Measurements from ENCODE around the gene TJAP1.

The TJAP1 gene, protein sequence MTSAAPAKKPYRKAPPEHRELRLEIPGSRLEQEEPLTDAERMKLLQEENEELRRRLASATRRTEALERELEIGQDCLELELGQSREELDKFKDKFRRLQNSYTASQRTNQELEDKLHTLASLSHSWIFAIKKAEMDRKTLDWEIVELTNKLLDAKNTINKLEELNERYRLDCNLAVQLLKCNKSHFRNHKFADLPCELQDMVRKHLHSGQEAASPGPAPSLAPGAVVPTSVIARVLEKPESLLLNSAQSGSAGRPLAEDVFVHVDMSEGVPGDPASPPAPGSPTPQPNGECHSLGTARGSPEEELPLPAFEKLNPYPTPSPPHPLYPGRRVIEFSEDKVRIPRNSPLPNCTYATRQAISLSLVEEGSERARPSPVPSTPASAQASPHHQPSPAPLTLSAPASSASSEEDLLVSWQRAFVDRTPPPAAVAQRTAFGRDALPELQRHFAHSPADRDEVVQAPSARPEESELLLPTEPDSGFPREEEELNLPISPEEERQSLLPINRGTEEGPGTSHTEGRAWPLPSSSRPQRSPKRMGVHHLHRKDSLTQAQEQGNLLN

DNA sequence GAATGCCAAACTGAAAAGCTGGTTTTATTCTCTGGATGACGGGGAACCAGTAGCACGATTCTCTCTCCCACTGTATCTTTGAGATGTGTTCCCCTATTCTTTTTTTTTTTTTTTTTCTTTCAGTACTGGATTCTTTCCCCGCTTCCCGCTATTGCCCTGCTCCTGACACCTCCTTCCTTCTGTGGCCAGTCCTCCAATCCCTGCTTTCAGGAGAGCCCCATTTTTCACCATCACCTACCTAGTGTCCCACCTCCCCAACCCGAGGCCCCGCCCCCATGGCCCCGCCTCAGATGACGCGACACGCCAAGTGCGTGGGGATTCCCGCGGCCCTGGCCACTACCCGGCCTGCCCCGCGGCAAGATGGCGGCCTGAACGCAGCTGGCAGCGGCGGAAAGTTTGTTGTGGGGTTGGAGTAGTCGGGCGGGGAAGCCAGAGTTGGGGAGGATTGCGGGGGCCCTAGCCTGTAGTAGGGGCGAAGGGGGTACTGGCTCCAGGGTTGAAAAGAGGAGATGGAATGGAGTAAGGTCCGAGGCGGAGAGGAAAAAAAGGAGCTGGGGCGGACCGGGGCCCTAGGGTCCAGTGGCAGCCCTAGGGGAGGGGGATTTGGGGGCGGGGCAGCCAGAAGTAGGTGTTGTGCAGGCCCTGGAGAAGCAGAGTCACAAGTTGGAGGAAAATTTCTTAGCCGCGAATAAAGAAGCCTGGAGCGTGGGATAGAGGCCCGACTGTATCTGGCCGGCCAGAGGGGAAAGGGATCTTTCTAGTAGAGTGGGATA is at the start of gene TJAP1:
Gene TJAP1 (plus strand): TSS at position 336 of the 773 bp plus-strand sequence. CDS start 21,432 bp downstream, outside the sequence.
- Histone ChIP-seq H3K27me3 (ENCODE audit: control insufficient read depth in 1 of 2, insufficient read depth in 2 of 2, low read length in 2 of 2) (no peaks in the 10 kb centered on the region), H3K4me1 (ENCODE audit: control insufficient read depth in 1 of 2, insufficient read depth in 2 of 2, low read length in 2 of 2) (peaks cover 25 to 29% of the 10 kb centered on the region in 2 donors), H3K4me3 (ENCODE audit: low read depth in 1 of 2, low read length in 2 of 2) (peak within 1 kb of the TSS; percentile 73 to 92), H3K36me3 (ENCODE audit: control insufficient read depth in 1 of 2, insufficient read depth in 2 of 2, low read length in 2 of 2) (no peaks in the 10 kb centered on the region), H3K27ac (ENCODE audit: low read depth, low read length) (no peak within 1 kb of the TSS), H3K9me3 (ENCODE audit: control insufficient read depth in 1 of 2, low read length in 2 of 2) (no peaks in the 10 kb centered on the region), H3K9ac (ENCODE audit: low read depth in 1 of 2, low read length in 2 of 2) (peak within 1 kb of the TSS; percentile 65 to 88)

DNA sequence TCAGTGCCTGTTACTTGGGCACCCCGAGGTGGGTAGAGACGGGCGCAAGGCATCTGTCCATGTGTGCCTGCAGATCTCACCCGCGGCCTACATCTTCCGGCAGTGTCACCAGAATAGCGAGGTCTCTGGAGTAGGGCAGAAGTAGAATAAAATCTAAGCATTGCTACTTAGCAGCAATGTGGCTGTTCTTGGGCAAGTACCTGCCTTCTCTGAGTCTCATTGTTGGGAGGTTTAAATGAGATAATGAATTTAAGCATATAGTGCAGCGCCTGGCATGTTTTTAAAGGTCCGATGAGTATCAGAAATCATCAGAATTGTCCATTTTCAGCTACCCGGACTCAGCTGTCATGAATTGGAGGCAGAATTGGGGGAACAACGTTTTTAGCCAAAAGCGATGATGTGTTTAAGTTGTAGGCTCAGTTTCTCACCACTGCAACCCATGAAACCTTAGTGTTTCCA is 49.2 kb upstream of the TJAP1 start:
- Histone ChIP-seq H3K4me1 (ENCODE audit: control insufficient read depth in 1 of 2, insufficient read depth in 2 of 2, low read length in 2 of 2) (peaks cover 11 to 20% of the 10 kb centered on the region in 2 donors), H3K4me3 (ENCODE audit: low read depth in 1 of 2, low read length in 2 of 2) (peak overlapping the region; percentile 90 to 93), H3K9me3 (ENCODE audit: control insufficient read depth in 1 of 2, low read length in 2 of 2) (no peaks in the 10 kb centered on the region), H3K36me3 (ENCODE audit: control insufficient read depth in 1 of 2, insufficient read depth in 2 of 2, low read length in 2 of 2) (peaks cover 9 to 15% of the 10 kb centered on the region in 2 donors), H3K27me3 (ENCODE audit: control insufficient read depth in 1 of 2, insufficient read depth in 2 of 2, low read length in 2 of 2) (no peaks in the 10 kb centered on the region), H3K27ac (ENCODE audit: low read depth, low read length) (peak overlapping the region; percentile 91), H3K9ac (ENCODE audit: low read depth in 1 of 2, low read length in 2 of 2) (peak overlapping the region; percentile 91 to 99)

DNA sequence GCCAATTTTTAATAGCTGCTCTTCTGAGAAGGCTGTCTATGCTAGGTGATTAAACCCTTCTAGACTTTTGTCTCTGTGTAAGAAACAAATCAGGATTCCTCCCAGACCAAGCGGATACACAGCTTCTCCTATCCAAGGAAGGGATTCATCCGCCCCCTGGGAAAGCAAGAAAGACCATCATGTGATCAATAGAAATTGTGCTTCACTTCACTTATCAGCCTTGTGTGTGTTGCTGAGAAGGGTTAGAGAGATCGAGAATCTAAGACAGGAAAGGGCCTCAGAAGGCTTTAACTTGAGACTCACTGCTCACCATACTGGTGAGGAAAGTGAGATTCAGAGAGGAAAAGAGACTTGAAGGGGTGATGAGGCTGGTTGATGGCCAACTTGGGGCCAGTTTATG is 48.5 kb upstream of the TJAP1 start:
- H3K4me1 ChIP-seq (ENCODE audit: control insufficient read depth in 1 of 2, insufficient read depth in 2 of 2, low read length in 2 of 2), result peaks cover 11 to 20% of the 10 kb centered on the region in 2 donors
- H3K36me3 ChIP-seq (ENCODE audit: control insufficient read depth in 1 of 2, insufficient read depth in 2 of 2, low read length in 2 of 2), result peaks cover 16 to 21% of the 10 kb centered on the region in 2 donors
- peak overlapping the region; percentile 90 to 93 for H3K4me3 ChIP-seq (ENCODE audit: low read depth in 1 of 2, low read length in 2 of 2)
- no peaks in the 10 kb centered on the region for H3K27me3 ChIP-seq (ENCODE audit: control insufficient read depth in 1 of 2, insufficient read depth in 2 of 2, low read length in 2 of 2)
- no peak overlapping the region for H3K27ac ChIP-seq (ENCODE audit: low read depth, low read length)
- no peaks in the 10 kb centered on the region for H3K9me3 ChIP-seq (ENCODE audit: control insufficient read depth in 1 of 2, low read length in 2 of 2)
- H3K9ac ChIP-seq (ENCODE audit: low read depth in 1 of 2, low read length in 2 of 2), result peak overlapping the region; percentile 91 to 99

DNA sequence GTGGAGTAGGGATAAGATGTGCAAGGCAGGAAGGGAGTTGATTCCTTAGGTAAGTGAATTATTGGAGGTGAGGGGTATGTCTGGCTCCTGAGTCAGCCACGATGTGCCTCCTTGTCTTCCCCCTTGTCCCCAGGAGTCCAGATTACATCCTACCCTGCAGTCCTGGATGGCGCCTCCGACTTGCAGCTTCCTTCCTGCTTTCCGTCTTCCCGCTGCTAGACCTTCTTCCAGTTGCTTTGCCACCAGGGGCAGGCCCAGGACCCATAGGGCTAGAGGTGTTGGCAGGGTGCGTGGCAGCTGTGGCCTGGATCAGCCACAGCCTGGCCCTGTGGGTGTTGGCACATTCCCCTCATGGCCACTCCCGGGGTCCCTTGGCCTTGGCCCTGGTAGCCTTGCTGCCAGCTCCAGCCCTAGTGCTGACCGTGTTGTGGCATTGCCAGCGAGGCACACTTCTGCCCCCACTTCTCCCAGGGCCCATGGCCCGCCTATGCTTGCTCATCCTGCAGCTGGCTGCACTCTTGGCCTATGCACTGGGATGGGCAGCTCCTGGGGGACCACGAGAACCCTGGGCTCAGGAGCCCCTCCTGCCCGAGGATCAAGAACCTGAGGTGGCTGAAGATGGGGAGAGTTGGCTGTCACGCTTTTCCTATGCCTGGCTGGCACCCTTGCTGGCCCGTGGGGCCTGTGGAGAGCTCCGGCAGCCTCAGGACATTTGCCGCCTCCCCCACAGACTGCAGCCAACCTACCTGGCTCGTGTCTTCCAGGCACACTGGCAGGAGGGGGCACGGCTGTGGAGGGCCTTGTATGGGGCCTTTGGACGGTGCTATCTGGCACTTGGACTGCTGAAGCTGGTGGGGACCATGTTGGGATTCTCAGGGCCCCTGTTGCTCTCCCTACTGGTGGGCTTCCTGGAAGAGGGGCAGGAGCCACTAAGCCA is 45.1 kb upstream of the TJAP1 start:
- H3K36me3 ChIP-seq (ENCODE audit: control insufficient read depth in 1 of 2, insufficient read depth in 2 of 2, low read length in 2 of 2), result peaks cover 16 to 27% of the 10 kb centered on the region in 2 donors
- no peak overlapping the region for H3K9ac ChIP-seq (ENCODE audit: low read depth in 1 of 2, low read length in 2 of 2)
- no peaks in the 10 kb centered on the region for H3K9me3 ChIP-seq (ENCODE audit: control insufficient read depth in 1 of 2, low read length in 2 of 2)
- H3K27ac ChIP-seq (ENCODE audit: low read depth, low read length), result no peak overlapping the region
- no peak overlapping the region for H3K4me3 ChIP-seq (ENCODE audit: low read depth in 1 of 2, low read length in 2 of 2)
- H3K27me3 ChIP-seq (ENCODE audit: control insufficient read depth in 1 of 2, insufficient read depth in 2 of 2, low read length in 2 of 2), result no peaks in the 10 kb centered on the region
- peaks cover 30 to 38% of the 10 kb centered on the region in 2 donors for H3K4me1 ChIP-seq (ENCODE audit: control insufficient read depth in 1 of 2, insufficient read depth in 2 of 2, low read length in 2 of 2)

DNA sequence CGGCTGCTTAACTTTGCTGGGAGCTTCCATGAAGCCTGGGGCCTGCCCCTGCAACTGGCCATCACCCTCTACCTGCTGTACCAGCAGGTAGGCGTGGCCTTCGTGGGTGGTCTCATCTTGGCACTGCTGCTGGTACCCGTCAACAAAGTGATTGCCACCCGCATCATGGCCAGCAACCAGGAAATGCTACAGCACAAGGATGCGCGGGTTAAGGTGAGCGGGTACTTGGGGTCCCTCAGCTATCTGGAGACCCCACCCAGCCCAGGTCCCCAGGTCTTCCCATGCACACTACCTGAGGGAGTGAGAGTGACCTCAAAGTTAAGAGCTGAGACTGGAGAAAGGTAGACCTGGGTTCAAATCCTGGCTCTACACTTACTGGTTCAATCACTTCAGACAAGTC is 44.2 kb upstream of the TJAP1 start:
- H3K4me3 ChIP-seq (ENCODE audit: low read depth in 1 of 2, low read length in 2 of 2), result no peak overlapping the region
- H3K4me1 ChIP-seq (ENCODE audit: control insufficient read depth in 1 of 2, insufficient read depth in 2 of 2, low read length in 2 of 2), result peaks cover 32 to 39% of the 10 kb centered on the region in 2 donors
- no peaks in the 10 kb centered on the region for H3K9me3 ChIP-seq (ENCODE audit: control insufficient read depth in 1 of 2, low read length in 2 of 2)
- H3K36me3 ChIP-seq (ENCODE audit: control insufficient read depth in 1 of 2, insufficient read depth in 2 of 2, low read length in 2 of 2), result peaks cover 16 to 33% of the 10 kb centered on the region in 2 donors
- H3K9ac ChIP-seq (ENCODE audit: low read depth in 1 of 2, low read length in 2 of 2), result no peak overlapping the region
- no peak overlapping the region for H3K27ac ChIP-seq (ENCODE audit: low read depth, low read length)
- H3K27me3 ChIP-seq (ENCODE audit: control insufficient read depth in 1 of 2, insufficient read depth in 2 of 2, low read length in 2 of 2), result no peaks in the 10 kb centered on the region

DNA sequence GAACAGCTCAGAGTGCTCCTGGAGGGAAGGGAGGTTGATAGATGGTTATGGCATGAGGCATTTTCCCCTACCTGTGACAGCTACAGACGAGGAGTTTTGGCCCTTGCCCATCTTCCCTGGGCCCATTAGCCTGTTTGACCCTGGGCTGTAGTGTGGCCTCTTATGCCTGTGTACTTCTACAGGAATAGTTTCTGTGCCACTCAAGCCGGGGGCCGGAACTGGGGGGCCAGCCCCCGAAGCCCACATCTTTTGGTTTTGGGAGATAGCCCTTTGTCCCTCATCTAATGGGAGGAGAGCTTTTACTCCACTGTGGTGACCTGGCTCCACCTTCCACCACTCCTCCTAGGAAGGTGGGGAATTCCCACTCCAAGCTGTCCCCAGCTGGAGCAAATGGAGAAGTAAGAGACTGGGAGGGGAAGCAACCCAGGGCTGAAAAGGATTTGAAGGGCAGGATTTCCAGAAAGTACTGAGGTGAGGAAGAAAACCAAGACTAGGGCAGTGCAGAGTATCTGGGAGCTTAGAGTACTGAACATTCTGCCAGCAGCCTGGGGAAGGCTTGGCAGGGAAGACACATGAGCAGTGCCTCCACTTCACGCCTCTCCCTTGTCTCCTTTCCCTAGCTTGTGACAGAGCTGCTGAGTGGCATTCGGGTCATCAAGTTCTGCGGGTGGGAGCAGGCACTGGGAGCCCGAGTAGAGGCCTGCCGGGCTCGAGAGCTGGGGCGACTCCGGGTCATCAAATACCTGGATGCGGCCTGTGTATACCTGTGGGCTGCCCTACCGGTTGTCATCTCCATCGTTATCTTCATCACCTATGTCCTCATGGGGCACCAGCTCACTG is 43.1 kb upstream of the TJAP1 start:
- H3K9me3 ChIP-seq (ENCODE audit: control insufficient read depth in 1 of 2, low read length in 2 of 2), result no peaks in the 10 kb centered on the region
- no peak overlapping the region for H3K9ac ChIP-seq (ENCODE audit: low read depth in 1 of 2, low read length in 2 of 2)
- no peaks in the 10 kb centered on the region for H3K27me3 ChIP-seq (ENCODE audit: control insufficient read depth in 1 of 2, insufficient read depth in 2 of 2, low read length in 2 of 2)
- H3K36me3 ChIP-seq (ENCODE audit: control insufficient read depth in 1 of 2, insufficient read depth in 2 of 2, low read length in 2 of 2), result peaks cover 16 to 42% of the 10 kb centered on the region in 2 donors
- peaks cover 22 to 28% of the 10 kb centered on the region in 2 donors for H3K4me1 ChIP-seq (ENCODE audit: control insufficient read depth in 1 of 2, insufficient read depth in 2 of 2, low read length in 2 of 2)
- H3K27ac ChIP-seq (ENCODE audit: low read depth, low read length), result no peak overlapping the region
- H3K4me3 ChIP-seq (ENCODE audit: low read depth in 1 of 2, low read length in 2 of 2), result no peak overlapping the region

DNA sequence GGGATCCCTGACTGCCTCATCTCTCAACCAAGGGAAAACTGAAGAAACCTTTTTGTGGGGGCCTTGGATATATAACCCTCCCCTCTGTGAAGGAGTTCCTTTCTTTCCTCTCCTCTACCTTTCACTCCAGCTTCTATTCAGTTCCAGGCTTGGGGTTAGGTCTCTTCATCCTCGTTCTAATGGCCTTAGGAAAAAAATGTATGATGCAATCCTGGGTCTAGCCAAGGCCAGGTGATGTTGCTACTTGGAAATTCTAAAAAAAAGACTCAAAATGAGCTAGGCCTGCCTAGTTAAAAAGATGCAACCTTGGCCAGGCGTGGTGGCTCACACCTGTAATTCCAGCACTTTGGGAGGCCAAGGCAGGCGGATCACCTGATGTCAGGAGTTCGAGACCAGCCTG is 42.4 kb upstream of the TJAP1 start:
- H3K4me1 ChIP-seq (ENCODE audit: control insufficient read depth in 1 of 2, insufficient read depth in 2 of 2, low read length in 2 of 2), result peaks cover 22 to 26% of the 10 kb centered on the region in 2 donors
- no peak overlapping the region for H3K4me3 ChIP-seq (ENCODE audit: low read depth in 1 of 2, low read length in 2 of 2)
- H3K9ac ChIP-seq (ENCODE audit: low read depth in 1 of 2, low read length in 2 of 2), result no peak overlapping the region
- H3K27me3 ChIP-seq (ENCODE audit: control insufficient read depth in 1 of 2, insufficient read depth in 2 of 2, low read length in 2 of 2), result no peaks in the 10 kb centered on the region
- H3K9me3 ChIP-seq (ENCODE audit: control insufficient read depth in 1 of 2, low read length in 2 of 2), result no peaks in the 10 kb centered on the region
- peaks cover 16 to 42% of the 10 kb centered on the region in 2 donors for H3K36me3 ChIP-seq (ENCODE audit: control insufficient read depth in 1 of 2, insufficient read depth in 2 of 2, low read length in 2 of 2)
- H3K27ac ChIP-seq (ENCODE audit: low read depth, low read length), result no peak overlapping the region

DNA sequence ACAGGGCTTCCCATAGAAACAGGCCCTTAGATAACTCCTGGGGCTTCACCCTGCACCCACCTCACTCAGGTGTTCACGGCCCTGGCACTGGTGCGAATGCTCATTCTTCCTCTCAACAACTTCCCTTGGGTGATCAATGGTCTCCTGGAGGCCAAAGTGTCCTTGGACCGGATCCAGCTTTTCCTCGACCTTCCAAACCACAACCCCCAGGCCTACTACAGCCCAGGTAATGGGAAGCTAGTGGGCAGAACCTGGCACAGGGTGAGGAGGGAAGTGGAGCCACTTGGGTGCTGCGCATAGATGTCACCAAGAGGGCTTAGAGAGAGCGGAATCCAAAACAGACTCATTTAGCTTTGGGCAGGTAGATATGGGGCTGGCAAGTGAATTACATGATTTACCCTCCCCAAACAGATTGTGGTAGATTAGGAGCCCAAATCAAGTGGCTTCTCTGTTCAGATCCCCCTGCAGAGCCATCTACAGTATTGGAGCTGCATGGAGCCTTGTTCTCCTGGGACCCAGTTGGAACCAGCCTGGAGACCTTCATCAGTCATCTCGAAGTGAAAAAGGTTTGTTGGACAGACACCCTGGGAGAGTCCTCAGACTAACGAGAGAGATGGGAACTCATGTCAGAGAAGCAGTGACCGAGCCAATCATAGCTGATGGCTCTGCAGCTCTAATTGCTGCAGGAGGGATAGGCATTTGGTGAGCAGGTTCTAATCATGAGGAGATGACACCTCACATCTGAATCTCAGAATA is 41.5 kb upstream of the TJAP1 start:
- Histone ChIP-seq H3K4me3 (ENCODE audit: low read depth in 1 of 2, low read length in 2 of 2) (peak overlapping the region in 1 of 2 donors; percentile 18), H3K9me3 (ENCODE audit: control insufficient read depth in 1 of 2, low read length in 2 of 2) (no peaks in the 10 kb centered on the region), H3K9ac (ENCODE audit: low read depth in 1 of 2, low read length in 2 of 2) (no peak overlapping the region), H3K27me3 (ENCODE audit: control insufficient read depth in 1 of 2, insufficient read depth in 2 of 2, low read length in 2 of 2) (no peaks in the 10 kb centered on the region), H3K4me1 (ENCODE audit: control insufficient read depth in 1 of 2, insufficient read depth in 2 of 2, low read length in 2 of 2) (peaks cover 22 to 26% of the 10 kb centered on the region in 2 donors), H3K27ac (ENCODE audit: low read depth, low read length) (no peak overlapping the region), H3K36me3 (ENCODE audit: control insufficient read depth in 1 of 2, insufficient read depth in 2 of 2, low read length in 2 of 2) (peaks cover 16 to 45% of the 10 kb centered on the region in 2 donors)
